Pancreas (tissue), 10 donors: ENCODE results near the gene CCDC7. TPM values are rescaled to one million over a fixed set of nuclear protein-coding genes. Genes with fewer than 3 reads are reported as not detected.
"Not testable (repeated sequence)": the region's sequence is repeated elsewhere in the genome, so short reads cannot be mapped to it uniquely, and the experiment has no call there.

Experiments used
- ATAC-seq, 4 donors: fragments of 200-7000 bp; cut with Tn5 transposase; one replicate each; pipeline versions ENCODE4 v1.8.0 to v1.9.1; 2020; ENCODE audit warnings: mild to moderate bottlenecking in 4 of 4, moderate library complexity in 4 of 4
- DNase-seq, 6 donors: peaks; one replicate each; pipeline ENCODE4 v3.0.0-alpha.2; 2020
- FAIRE-seq: peaks from 2 replicates; lab custom pipeline; 2012; peaks lifted over from hg19 to GRCh38; lab: Jason Lieb, UNC
- H3K27ac ChIP-seq, 4 donors: fragments of 200-600 bp; sonication (generic); 1 replicate in 3 of 4; 2 replicates in 1 of 4; pipeline versions ENCODE4 v1.5.0 to v1.8.0; 2020
- H3K27me3 ChIP-seq, 4 donors: fragments of 200-600 bp; one replicate each; pipeline ENCODE4 v1.8.0; 2021
- H3K36me3 ChIP-seq, 3 donors: fragments of 200-600 bp; sonication (generic) in 1 of 3; one replicate each; pipeline versions ENCODE4 v1.5.0 to v1.8.0; 2020 to 2021
- H3K4me1 ChIP-seq, 3 donors: fragments of 200-600 bp; one replicate each; pipeline ENCODE4 v1.8.0; 2021
- H3K4me3 ChIP-seq, 4 donors: fragments of 200-600 bp; sonication (generic) in 2 of 4; one replicate each; pipeline versions ENCODE4 v1.5.0 to v1.8.0; 2020 to 2021
- H3K9me3 ChIP-seq, 4 donors: fragments of 200-600 bp; one replicate each; pipeline ENCODE4 v1.8.0; 2021
- WGBS, 2 donors: extraction: QIAGEN DNeasy Blood & Tissue Kit; methylation state at CpG; one replicate each; pipeline ENCODE4 v1.1.7; 2013; 5-methylcytosine and 5-hydroxymethylcytosine counted together
- intact Hi-C, 3 donors: fragments of 100-400 bp; cut with DNase I; formaldehyde crosslinking; loops; one replicate each; pipeline versions ENCODE4 v1.11.1 to v1.14.2; 2022
- polyA plus RNA-seq, 2 donors: library from polyadenylated mRNA; stranded (reverse); fragments of 200-250 nt; gene quantifications; one replicate each; pipeline ENCODE4 v1.2.3, GENCODE V29; 2013
- total RNA-seq, 6 donors: library from RNA; stranded (reverse); fragmentation: NEBNext Ultra II Directional in 4 of 6; extraction: Animal tissue kit (Norgen Biotek cat#: 25700) in 4 of 6; gene quantifications; one replicate each; pipeline versions ENCODE4 v1.2.1 to v1.2.4, GENCODE V29; 2021 to 2023
- TF ChIP-seq, protein P1 (sequence below), 4 donors: fragments of 200-600 bp; sonication (generic) in 3 of 4; IDR thresholded peaks; one replicate each; pipeline versions ENCODE4 v1.5.0 to v1.8.0; 2021; ENCODE audit warnings: antibody characterized with exemption in 4 of 4
- donor health status: healthy with polysubstance abuse.
- donor health status: DM: no; HTN: no; CAD: no; lungs with moderate emphysema.
- donor health status: DM: no; HTN: no; CAD: no.
- donor health status: control.
- donor health status: control.
- donor health status: Bipolar disorder and iron deficiency.
- donor health status: DM: yes; HTN: yes; CAD: no.
- donor health status: DM: no; HTN: no; CAD: no.
- donor health status: DM: no; HTN: no; CAD: no.
- donor health status: DM: yes; HTN: yes; CAD: no.

CCDC7 gene
- total and polyA plus RNA-seq, 8 donors = 1.8 to 15.8 (median 7.8) TPM

GRCh38 chr10:32461203-32461602 is 15.3 kb downstream of the CCDC7 start:
- TF ChIP-seq, protein P1, sequence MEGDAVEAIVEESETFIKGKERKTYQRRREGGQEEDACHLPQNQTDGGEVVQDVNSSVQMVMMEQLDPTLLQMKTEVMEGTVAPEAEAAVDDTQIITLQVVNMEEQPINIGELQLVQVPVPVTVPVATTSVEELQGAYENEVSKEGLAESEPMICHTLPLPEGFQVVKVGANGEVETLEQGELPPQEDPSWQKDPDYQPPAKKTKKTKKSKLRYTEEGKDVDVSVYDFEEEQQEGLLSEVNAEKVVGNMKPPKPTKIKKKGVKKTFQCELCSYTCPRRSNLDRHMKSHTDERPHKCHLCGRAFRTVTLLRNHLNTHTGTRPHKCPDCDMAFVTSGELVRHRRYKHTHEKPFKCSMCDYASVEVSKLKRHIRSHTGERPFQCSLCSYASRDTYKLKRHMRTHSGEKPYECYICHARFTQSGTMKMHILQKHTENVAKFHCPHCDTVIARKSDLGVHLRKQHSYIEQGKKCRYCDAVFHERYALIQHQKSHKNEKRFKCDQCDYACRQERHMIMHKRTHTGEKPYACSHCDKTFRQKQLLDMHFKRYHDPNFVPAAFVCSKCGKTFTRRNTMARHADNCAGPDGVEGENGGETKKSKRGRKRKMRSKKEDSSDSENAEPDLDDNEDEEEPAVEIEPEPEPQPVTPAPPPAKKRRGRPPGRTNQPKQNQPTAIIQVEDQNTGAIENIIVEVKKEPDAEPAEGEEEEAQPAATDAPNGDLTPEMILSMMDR (IDR thresholded peaks at IDR 0.05) = no peak
- ATAC-seq = no peak
- Histone ChIP-seq H3K9me3 (no peaks in the 10 kb centered on the region), H3K27me3 (no peaks in the 10 kb centered on the region), H3K4me1 (no peaks in the 10 kb centered on the region), H3K36me3 (no peaks in the 10 kb centered on the region), H3K4me3 (no peak overlapping the region), H3K27ac (no peak overlapping the region)
- FAIRE-seq = no peak
- 79 to 84% methylated on average over 1 of the region's 1 CpG for WGBS, 2 donors
- no peak for DNase-seq
- intact Hi-C loops = no loop called here

DNA sequence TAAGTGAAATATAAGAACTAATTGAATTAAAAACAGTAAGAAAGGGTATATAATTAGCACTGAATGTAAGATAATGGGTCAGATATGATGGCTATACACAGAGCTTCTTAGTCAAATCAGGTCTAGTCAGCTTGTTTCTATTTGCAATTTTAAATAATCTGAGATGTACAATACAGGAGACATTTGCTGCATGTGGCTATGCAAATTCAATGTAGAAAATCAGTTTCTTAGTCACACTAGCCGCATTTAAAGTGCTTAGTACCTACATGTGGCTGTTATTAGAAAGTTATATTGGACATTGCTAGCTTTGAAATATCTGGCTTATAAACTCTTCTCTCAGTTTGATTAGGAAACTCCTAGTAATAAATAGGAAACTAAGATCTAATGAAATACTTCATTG is 25.3 kb downstream of the CCDC7 start:
- no peaks in the 10 kb centered on the region for H3K36me3 ChIP-seq
- ATAC-seq (no peak), FAIRE-seq (no peak), DNase-seq (no peak)
- H3K27ac ChIP-seq = no peak overlapping the region
- 93% methylated on average over 1 of the region's 1 CpG for WGBS, 2 donors
- no peaks in the 10 kb centered on the region for H3K27me3 ChIP-seq
- intact Hi-C loops = no loop called here
- TF ChIP-seq, protein P1 (IDR thresholded peaks at IDR 0.05) = no peak
- H3K4me3 ChIP-seq = no peak overlapping the region
- no peaks in the 10 kb centered on the region for H3K9me3 ChIP-seq
- H3K4me1 ChIP-seq = no peaks in the 10 kb centered on the region

- Histone ChIP-seq H3K4me1 (no peaks in the 10 kb centered on the region), H3K36me3 (peaks cover 0 to 9% (median 0%) of the 10 kb centered on the region in 3 donors), H3K27me3 (no peaks in the 10 kb centered on the region), H3K9me3 (no peaks in the 10 kb centered on the region), H3K4me3 (no peak overlapping the region), H3K27ac (no peak overlapping the region)
- ATAC-seq (no peak), FAIRE-seq (no peak), DNase-seq (no peak)
- TF ChIP-seq, protein P1 (IDR thresholded peaks at IDR 0.05) = no peak
- 93 to 97% methylated on average over 1 of the region's 1 CpG for WGBS, 2 donors
- intact Hi-C loops = no loop called here
Measured at GRCh38 chr10:32477499-32477898, 31.6 kb downstream of the CCDC7 start.

GRCh38 chr10:32481606-32482005 is 35.7 kb downstream of the CCDC7 start:
- ATAC-seq (no peak), FAIRE-seq (no peak), DNase-seq (no peak)
- TF ChIP-seq, protein P1 (IDR thresholded peaks at IDR 0.05) = no peak
- H3K4me1 ChIP-seq = no peaks in the 10 kb centered on the region
- no peak overlapping the region for H3K4me3 ChIP-seq
- peaks cover 0 to 9% (median 0%) of the 10 kb centered on the region in 3 donors for H3K36me3 ChIP-seq
- intact Hi-C loops = no loop called here
- no peaks in the 10 kb centered on the region for H3K27me3 ChIP-seq
- no peaks in the 10 kb centered on the region for H3K9me3 ChIP-seq
- H3K27ac ChIP-seq = no peak overlapping the region

GRCh38 chr10:32483019-32483502 is 37.1 kb downstream of the CCDC7 start:
- DNase-seq, H3K4me1 ChIP-seq, ATAC-seq, H3K27me3 ChIP-seq, H3K9me3 ChIP-seq, H3K4me3 ChIP-seq, FAIRE-seq, H3K27ac ChIP-seq, intact Hi-C loops, H3K36me3 ChIP-seq: not testable (repeated sequence)

- H3K27ac ChIP-seq, H3K4me3 ChIP-seq, H3K9me3 ChIP-seq, ATAC-seq, H3K27me3 ChIP-seq, DNase-seq, H3K4me1 ChIP-seq, FAIRE-seq, H3K36me3 ChIP-seq, intact Hi-C loops: not testable (repeated sequence)
- WGBS, 2 donors = 87% methylated on average over 10 of the region's 10 CpGs
Measured at GRCh38 chr10:32488038-32488437, 42.1 kb downstream of the CCDC7 start.
